Activated CD4-positive, alpha-beta T cell treated with anti-CD3 and anti-CD28 coated beads for 36 hours (primary cell): ENCODE results near the gene CR1L. TPM values are rescaled to one million over a fixed set of nuclear protein-coding genes. Genes with fewer than 3 reads are reported as not detected.
"Not testable (repeated sequence)": the region's sequence is repeated elsewhere in the genome, so short reads cannot be mapped to it uniquely, and the experiment has no call there.

ENCODE experiments used
- ATAC-seq: fragments of 200-7000 bp; cut with Tn5 transposase; one replicate; pipeline ENCODE4 v1.10.0; 2021; ENCODE audit warnings: mild to moderate bottlenecking, moderate library complexity
- CTCF ChIA-PET: fragments of 350-600 bp; sonication (Branson Sonifier 250); formaldehyde crosslinking; loops from one replicate; lab custom pipeline; 2021; ENCODE audit warnings: antibody characterized with exemption; lab: Charles Lee
- POLR2A ChIA-PET: fragments of 350-600 bp; sonication (Branson Sonifier 250); formaldehyde crosslinking; loops from one replicate; lab custom pipeline; 2021; ENCODE audit warnings: antibody characterized with exemption, inconsistent platforms; lab: Charles Lee
- DNase-seq: peaks from one replicate; pipeline ENCODE4 v3.0.0-alpha.2; 2020
- H3K27ac Mint-ChIP-seq: one replicate; pipeline ENCODE4 v1.8.0; 2021; ENCODE audit warnings: mixed read lengths
- H3K27me3 Mint-ChIP-seq: one replicate; pipeline ENCODE4 v1.8.0; 2021; ENCODE audit warnings: mixed read lengths
- H3K36me3 Mint-ChIP-seq: one replicate; pipeline ENCODE4 v1.8.0; 2021; ENCODE audit warnings: low read depth, mixed read lengths
- H3K4me1 Mint-ChIP-seq: one replicate; pipeline ENCODE4 v1.8.0; 2021; ENCODE audit warnings: mixed read lengths
- H3K4me3 Mint-ChIP-seq: one replicate; pipeline ENCODE4 v1.8.0; 2021; ENCODE audit warnings: mild to moderate bottlenecking, moderate library complexity, mixed read lengths
- H3K9me3 Mint-ChIP-seq: one replicate; pipeline ENCODE4 v1.8.0; 2021; ENCODE audit warnings: low read depth, mixed read lengths
- intact Hi-C, 2 experiments: fragments of 100-400 bp; cut with DNase I in 1 of 2; cut with micrococcal nuclease in 1 of 2; formaldehyde crosslinking; loops; one replicate each; pipeline versions ENCODE4 v1.14.2 to v1.15.1; 2022 to 2024; cut with DNase I, micrococcal nuclease
- total RNA-seq, 2 experiments: library from RNA; stranded (reverse); gene quantifications; one replicate each; pipeline ENCODE4 v1.2.3, GENCODE V29; 2021

CR1L gene
- total RNA-seq, 2 experiments from 2014 or later: not detected

- peaks cover 5% of the 10 kb centered on the region for H3K4me1 Mint-ChIP-seq
- CTCF ChIA-PET: interaction anchor here (0.6 to 1.0 kb wide), 2 partner anchors 34 to 561 kb away, joined by 3 to 5 read pairs; no protein-coding TSS in a partner anchor
- H3K4me3 Mint-ChIP-seq: no peak overlapping the region
- POLR2A ChIA-PET: no interaction called here
- DNase-seq (no peak), ATAC-seq (no peak)
- H3K27ac Mint-ChIP-seq: no peak overlapping the region
- H3K9me3 Mint-ChIP-seq: no peaks in the 10 kb centered on the region
- peaks cover 53% of the 10 kb centered on the region for H3K36me3 Mint-ChIP-seq
- no peaks in the 10 kb centered on the region for H3K27me3 Mint-ChIP-seq
- intact Hi-C loops: no loop called here
Observed at GRCh38 chr1:207763091-207763490, 118.2 kb downstream of the CR1L start.

GRCh38 chr1:207763972-207764371 is 119.0 kb downstream of the CR1L start:
- Mint-ChIP-seq H3K4me1 (peaks cover 3% of the 10 kb centered on the region), H3K9me3 (no peaks in the 10 kb centered on the region), H3K36me3 (peaks cover 55% of the 10 kb centered on the region), H3K27me3 (no peaks in the 10 kb centered on the region), H3K27ac (no peak overlapping the region), H3K4me3 (no peak overlapping the region)
- ChIA-PET CTCF (interaction anchor here (1.2 kb wide), 1 partner anchor 15 kb away, joined by 3 read pairs; no protein-coding TSS in a partner anchor), POLR2A (no interaction called here)
- DNase-seq (no peak), ATAC-seq (no peak)
- intact Hi-C loops: no loop called here

GRCh38 chr1:207766569-207766968 is 121.6 kb downstream of the CR1L start:
- no peak for ATAC-seq
- DNase-seq: no peak
- Mint-ChIP-seq H3K36me3 (peaks cover 73% of the 10 kb centered on the region), H3K4me3 (no peak overlapping the region), H3K27me3 (no peaks in the 10 kb centered on the region), H3K4me1 (peaks cover 3% of the 10 kb centered on the region), H3K27ac (no peak overlapping the region), H3K9me3 (peaks cover 9% of the 10 kb centered on the region)
- ChIA-PET POLR2A (no interaction called here), CTCF (no interaction called here)
- intact Hi-C loops: no loop called here

- POLR2A ChIA-PET, ATAC-seq, DNase-seq, H3K4me3 Mint-ChIP-seq, H3K27ac Mint-ChIP-seq, intact Hi-C loops, CTCF ChIA-PET, H3K27me3 Mint-ChIP-seq: not testable (repeated sequence)
- peaks cover 77% of the 10 kb centered on the region for H3K36me3 Mint-ChIP-seq
- H3K9me3 Mint-ChIP-seq: peaks cover 17% of the 10 kb centered on the region
- peaks cover 12% of the 10 kb centered on the region for H3K4me1 Mint-ChIP-seq
Observed at GRCh38 chr1:207770514-207770913, 125.6 kb downstream of the CR1L start.

Other genes with a start within 250 kb of the CR1L start
- gene CR2, start 190.8 kb upstream of the CR1L start, total RNA-seq: under 1 TPM; 0.28 to 0.39 TPM
- under 1 TPM; 0.02 to 0.05 TPM for gene CR1, start 149.0 kb upstream of the CR1L start, total RNA-seq
- gene CD46, start 106.9 kb downstream of the CR1L start, total RNA-seq: 10 to 100 TPM; 92.2 to 92.7 TPM